Activated T-helper 1 cell treated with anti-CD3 and anti-CD28 coated beads, Interleukin-12 subunit alpha, Interleukin-12 subunit beta, Interleukin-2, Interleukin-4 antibody, amounts not matched to agents 30 ng/mL and 10 ng/mL and 1 ng/mL, durations not matched to agents 14 hours and 24 hours and 36 hours (primary cell): ENCODE data around the gene OR51B2. TPM values are rescaled to one million over a fixed set of nuclear protein-coding genes. Genes with fewer than 3 reads are reported as not detected.

Experiments
- total RNA-seq: library from RNA; stranded (reverse); gene quantifications from 2 replicates; pipeline ENCODE4 v1.2.3, GENCODE V29; 2022

The OR51B2 gene
- total RNA-seq, 1 donor from 2014 or later: not detected

Other genes starting within 250 kb of the OR51B2 start
- gene OR52A5, start 185.9 kb downstream of the OR51B2 start, total RNA-seq: not detected in 2 replicates
- not detected in 2 replicates for gene OR52A1, start 169.5 kb downstream of the OR51B2 start, total RNA-seq
- gene OR51V1, start 123.6 kb downstream of the OR51B2 start, total RNA-seq: not detected in 2 replicates
- gene HBB, start 97.2 kb downstream of the OR51B2 start, total RNA-seq: not detected in 2 replicates
- gene HBD, start 89.8 kb downstream of the OR51B2 start, total RNA-seq: not detected in 2 replicates
- gene HBG1, start 74.4 kb downstream of the OR51B2 start, total RNA-seq: not detected in 2 replicates
- not detected in 2 replicates for gene HBG2, start 69.5 kb downstream of the OR51B2 start, total RNA-seq
- gene HBE1, start 54.4 kb downstream of the OR51B2 start, total RNA-seq: not detected in 2 replicates
- gene OR51B4, start 22.4 kb downstream of the OR51B2 start, total RNA-seq: not detected in 2 replicates
- not detected in 2 replicates for gene OR51B5, start 19.2 kb upstream of the OR51B2 start, total RNA-seq
- not detected in 2 replicates for gene OR51B6, start 27.2 kb upstream of the OR51B2 start, total RNA-seq
- not detected in 2 replicates for gene OR51M1, start 59.5 kb upstream of the OR51B2 start, total RNA-seq
- not detected in 2 replicates for gene OR51Q1, start 97.8 kb upstream of the OR51B2 start, total RNA-seq
- gene OR51I1, start 117.2 kb upstream of the OR51B2 start, total RNA-seq: not detected in 2 replicates
- gene OR51I2, start 125.0 kb upstream of the OR51B2 start, total RNA-seq: not detected in 2 replicates
- gene OR52D1, start 164.4 kb upstream of the OR51B2 start, total RNA-seq: not detected in 2 replicates
- not detected in 2 replicates for gene UBQLN3, start 185.7 kb upstream of the OR51B2 start, total RNA-seq
- 0.18 TPM in 1 of 2 replicates, not detected in the other for gene UBQLNL, start 192.4 kb upstream of the OR51B2 start, total RNA-seq
- not detected in 2 replicates for gene OR52H1, start 224.2 kb upstream of the OR51B2 start, total RNA-seq